Activated naive CD4-positive, alpha-beta T cell treated with Interleukin-2 at 50 U/mL for 16 hours (primary cell): ENCODE measurements around the gene ECM1.

ENCODE experiments used
- DNase-seq: peaks from one replicate; pipeline ENCODE4 v3.0.0-alpha.2; 2020

Gene ECM1

DNA sequence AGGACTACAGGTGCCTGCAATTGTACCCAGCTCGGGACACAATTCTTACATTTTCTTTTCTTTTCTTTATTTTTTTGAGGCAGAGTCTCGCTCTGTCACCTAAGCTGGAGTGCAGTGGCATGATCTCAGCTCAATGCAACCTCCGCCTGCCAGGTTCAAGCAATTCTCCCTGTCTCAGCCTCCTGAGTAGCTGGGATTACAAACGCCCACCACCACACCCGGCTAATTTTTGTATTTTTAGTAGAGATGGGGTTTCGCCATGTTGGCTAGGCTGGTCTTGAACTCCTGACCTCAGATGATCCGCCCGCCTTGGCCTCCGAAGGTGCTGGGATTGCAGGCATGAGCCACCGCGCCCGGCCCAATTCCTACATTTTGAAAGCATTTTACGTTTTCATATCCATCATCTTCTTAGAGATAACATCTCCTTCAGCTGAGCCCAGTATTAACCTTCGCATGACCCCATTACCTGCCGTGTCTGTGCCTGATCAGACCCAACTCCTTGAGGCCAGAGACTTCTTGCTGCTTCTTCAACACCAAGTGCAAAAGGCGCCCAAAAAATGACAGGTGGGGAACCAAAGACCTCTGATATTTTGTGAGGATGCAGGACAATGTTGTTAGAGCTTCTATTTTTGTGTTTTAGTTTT lies 38.5 kb downstream of the ECM1 start:
- no peak for DNase-seq

GRCh38 chr1:150548324-150548631 lies 40.4 kb downstream of the ECM1 start:
- no peak for DNase-seq

DNA sequence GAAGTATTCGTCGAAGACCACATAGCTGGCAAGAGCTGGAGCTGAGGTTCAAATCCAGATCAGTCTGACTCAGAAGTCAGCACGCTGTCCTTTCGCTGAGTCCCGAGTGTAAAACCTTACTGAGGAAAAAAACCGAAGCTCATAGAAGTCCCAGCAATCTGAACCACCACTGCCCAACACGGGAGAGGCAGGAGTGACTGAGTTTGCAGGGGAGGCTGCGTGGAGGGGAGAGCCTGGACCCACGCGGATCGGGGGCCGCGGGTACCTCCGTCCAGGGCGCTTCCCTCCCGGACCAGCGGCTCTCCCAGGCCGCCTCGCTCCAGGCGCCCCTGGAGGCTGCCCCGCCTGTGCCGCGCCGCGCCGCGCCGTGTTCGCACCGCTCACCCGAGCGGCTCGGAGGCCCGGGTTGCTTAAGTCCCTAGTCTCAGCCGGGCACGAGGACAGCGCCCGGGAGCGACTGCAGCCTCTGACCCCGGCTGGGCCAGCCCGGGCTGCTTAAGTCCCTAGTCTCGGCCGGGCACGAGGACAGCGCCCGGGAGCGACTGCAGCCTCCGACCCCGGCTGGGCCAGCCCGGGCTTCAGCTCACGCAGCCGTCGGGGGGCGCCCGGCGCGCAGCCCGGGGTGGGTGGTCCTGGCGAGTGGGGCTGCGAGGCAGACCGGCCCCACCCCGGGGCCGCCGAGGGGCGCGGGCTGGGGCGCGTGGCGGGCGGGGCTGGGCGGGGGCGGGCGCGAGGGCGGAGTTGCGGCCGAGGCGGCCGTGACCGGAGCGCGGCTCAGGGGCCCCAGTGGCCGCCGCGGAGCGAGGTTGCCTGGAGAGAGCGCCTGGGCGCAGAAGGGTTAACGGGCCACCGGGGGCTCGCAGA lies 41.0 kb downstream of the ECM1 start, which contains the start of gene ADAMTSL4:
Gene ADAMTSL4 (plus strand): TSS at position 777 of the 864 bp plus-strand sequence. CDS start 2,881 bp downstream, outside the sequence.
- peak; percentile 40 for DNase-seq

DNA sequence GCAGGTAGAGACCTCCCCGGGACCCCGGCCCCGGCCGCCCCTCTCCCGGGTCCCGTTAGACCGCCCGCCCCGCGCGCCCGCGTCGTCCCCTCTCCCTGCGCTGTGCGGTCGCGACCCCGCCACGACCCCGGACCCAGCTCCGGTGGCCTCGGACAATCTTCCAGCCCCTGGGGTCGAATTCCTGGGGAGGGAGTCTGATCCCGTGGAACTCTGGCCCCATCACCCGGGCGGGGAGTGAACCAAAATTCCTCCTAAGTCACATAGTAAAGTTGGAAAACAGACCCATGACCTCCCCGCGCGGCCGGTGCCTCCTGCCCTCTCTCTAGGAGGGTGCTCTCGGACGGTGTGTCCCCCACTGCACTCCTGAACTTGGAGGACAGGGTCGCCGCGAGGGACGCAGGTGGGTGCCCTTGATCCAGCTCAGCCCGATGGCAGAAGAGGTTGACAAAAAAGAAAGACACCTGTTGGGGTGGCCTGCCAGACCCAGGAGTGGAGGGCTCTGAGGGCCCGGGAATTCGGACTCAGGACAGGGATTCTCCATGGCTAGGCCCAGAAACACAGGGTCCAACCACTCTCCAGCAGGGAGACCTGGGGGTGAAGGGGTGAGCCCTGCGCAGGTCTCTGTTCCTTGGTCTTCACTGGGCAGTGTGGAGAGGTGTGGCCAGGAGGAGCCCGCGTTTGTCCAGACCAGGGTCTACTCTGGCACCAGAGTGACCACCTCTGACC lies 41.8 kb downstream of the ECM1 start:
- no peak for DNase-seq

GRCh38 chr1:150550222-150551050 lies 42.5 kb downstream of the ECM1 start:
- DNase-seq: no peak

- no peak for DNase-seq
These were observed 43.3 kb downstream of the ECM1 start for GRCh38 chr1:150551051-150551783.

DNA sequence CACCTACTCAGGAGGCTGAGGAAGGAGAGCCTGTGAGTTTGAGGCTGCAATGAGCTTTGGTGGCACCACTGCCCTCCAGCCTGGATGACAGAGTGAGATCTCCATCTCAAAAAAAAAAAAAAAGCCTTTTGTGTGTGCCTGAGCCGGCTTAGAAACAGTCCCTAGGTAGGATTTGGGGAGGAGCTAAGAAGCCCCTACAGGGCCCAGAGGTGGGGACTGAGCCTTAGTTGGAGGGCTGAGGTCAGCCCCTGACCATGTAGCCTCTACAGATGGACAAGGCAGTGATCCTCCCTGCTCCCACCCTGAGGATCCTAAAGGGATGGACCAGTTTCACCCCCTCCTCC lies 43.8 kb downstream of the ECM1 start:
- DNase-seq: no peak

DNA sequence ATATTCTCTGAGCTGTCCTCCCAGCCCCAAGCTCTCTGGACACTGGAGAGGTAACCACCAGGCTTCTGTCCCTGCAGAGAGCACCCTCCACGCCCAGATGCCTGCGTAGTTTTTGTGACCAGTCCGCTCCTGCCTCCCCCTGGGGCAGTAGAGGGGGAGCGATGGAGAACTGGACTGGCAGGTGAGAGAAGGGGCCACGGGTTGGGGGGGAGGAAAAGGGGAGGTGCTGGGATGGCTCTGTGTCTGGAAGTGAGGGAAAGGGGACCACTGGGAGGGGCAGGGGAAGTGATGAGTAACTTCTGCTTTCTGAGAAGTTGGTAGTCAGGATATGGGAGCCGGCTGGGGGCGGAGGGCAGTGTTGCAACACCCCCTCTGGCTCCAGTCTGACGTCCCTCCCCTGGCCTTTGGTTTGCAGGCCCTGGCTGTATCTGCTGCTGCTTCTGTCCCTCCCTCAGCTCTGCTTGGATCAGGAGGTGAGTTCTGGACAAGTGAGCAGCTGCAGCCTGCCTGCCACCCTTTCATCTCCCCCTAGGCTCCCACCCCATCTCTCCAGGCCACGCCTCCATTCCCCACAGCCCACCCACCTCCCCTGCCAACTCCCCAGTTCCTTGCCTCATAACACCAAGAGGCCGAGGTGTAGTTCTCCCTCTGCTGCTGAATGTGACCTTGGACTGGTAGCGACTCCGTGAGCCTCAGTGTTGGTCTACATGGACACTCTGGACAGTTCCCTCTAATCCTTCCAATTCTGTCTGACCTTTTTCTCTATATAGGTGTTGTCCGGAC lies 44.4 kb downstream of the ECM1 start:
- DNase-seq: no peak

GRCh38 chr1:150552911-150553289 lies 45.0 kb downstream of the ECM1 start:
- no peak for DNase-seq

- no peak for DNase-seq
These were observed 45.6 kb downstream of the ECM1 start for GRCh38 chr1:150553392-150554085.

- DNase-seq: no peak
These were observed 46.2 kb downstream of the ECM1 start for GRCh38 chr1:150554086-150554452.

DNA sequence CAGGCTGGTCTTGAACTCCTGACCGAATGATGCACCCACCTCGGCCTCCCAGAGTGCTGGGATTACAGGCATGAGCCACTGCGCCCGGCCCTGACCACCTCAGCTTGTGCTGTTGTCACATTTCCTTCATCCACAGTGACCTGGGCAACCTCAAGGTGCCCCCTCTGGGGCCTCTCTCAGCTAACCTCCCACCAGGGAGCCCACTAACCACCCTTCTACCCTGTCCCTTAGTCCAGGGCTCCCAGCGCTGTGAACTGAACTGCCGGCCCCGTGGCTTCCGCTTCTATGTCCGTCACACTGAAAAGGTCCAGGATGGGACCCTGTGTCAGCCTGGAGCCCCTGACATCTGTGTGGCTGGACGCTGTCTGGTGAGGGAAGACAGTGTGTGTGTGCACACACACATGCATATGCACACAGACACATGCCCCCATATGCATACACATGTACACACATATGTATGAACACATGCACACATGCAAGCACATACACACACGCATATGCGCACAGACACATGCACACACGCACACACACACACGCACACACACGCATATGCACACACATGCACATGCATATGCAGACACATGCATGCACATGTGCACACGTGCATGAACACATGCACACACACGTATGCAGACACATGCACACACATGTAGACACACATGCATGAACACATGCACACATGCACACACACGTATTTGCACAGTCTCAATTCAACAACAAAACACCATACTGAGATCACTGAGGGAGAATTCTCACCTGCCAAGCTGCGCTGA lies 47.5 kb downstream of the ECM1 start:
- no peak for DNase-seq

GRCh38 chr1:150555971-150556865 lies 48.3 kb downstream of the ECM1 start:
- no peak for DNase-seq

DNA sequence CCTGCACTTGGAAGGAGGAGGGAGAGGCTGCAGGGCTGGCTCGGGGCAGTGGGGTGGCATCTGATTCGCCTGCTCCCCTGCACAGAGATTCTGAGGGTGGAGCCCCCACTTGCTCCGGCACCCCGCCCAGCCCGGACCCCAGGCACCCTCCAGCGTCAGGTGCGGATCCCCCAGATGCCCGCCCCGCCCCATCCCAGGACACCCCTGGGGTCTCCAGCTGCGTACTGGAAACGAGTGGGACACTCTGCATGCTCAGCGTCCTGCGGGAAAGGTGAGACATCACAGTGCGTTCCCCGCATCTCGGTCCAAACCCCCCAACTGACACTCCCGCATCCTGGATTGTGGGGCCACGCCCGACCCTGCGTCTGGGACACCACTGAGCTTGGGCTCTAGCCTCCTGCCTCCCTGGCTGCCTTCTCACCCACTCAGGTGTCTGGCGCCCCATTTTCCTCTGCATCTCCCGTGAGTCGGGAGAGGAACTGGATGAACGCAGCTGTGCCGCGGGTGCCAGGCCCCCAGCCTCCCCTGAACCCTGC lies 49.2 kb downstream of the ECM1 start:
- no peak for DNase-seq

DNA sequence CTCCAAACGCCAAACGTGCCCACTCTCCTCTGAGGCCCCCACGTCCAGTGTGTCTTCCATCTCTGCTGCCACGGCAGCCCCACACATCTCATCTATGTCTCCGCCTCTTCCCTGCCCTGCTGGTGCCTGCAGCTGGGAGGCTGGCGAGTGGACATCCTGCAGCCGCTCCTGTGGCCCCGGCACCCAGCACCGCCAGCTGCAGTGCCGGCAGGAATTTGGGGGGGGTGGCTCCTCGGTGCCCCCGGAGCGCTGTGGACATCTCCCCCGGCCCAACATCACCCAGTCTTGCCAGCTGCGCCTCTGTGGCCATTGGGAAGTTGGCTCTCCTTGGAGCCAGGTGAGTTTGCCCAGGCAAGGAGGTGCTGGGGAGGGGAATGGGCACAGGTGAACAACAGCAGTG lies 49.9 kb downstream of the ECM1 start:
- no peak for DNase-seq

DNA sequence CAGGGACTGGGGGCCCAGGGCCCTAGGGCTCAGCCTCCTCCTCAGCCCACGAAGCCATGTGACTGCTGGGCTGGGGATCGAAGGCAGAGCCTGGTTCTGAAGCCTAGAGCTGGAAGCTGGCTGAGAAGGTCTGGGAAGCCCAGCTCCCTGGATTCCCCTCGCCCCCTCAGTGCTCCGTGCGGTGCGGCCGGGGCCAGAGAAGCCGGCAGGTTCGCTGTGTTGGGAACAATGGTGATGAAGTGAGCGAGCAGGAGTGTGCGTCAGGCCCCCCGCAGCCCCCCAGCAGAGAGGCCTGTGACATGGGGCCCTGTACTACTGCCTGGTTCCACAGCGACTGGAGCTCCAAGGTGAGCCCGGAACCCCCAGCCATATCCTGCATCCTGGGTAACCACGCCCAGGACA lies 50.4 kb downstream of the ECM1 start:
- DNase-seq: no peak

GRCh38 chr1:150558761-150559655 lies 51.1 kb downstream of the ECM1 start:
- DNase-seq: no peak

DNA sequence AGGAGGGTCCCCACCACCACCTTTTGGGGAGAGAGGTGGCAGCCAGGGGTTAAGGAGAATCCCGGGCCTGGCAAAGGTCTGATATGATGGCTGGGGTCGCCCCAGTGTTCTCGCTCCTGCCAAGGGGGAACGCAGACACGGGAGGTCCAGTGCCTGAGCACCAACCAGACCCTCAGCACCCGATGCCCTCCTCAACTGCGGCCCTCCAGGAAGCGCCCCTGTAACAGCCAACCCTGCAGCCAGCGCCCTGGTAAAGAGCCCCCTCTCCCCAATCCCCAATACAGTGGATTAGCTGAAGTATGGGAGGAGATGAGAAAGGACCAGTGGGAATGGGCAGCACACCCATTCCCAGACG lies 51.7 kb downstream of the ECM1 start:
- DNase-seq: no peak
